Measurements from ENCODE around the gene FMN1.

- no peak for TF ChIP-seq CTCF (conservative IDR thresholded peaks at IDR 0.05; ENCODE audit: low read depth, low read length)
- no peak for TF ChIP-seq EZH2phosphoT487 (IDR thresholded peaks at IDR 0.05; ENCODE audit: borderline replicate concordance, low read length)
These were observed 292.5 kb downstream of the FMN1 start for GRCh38 chr15:32901995-32902394.

All from PC-3 (cell line).